ENCODE data around the gene ELN. TPM values are rescaled to one million over a fixed set of nuclear protein-coding genes. Genes with fewer than 3 reads are reported as not detected.

Gene ELN
- total RNA-seq, 1 donor from 2014 or later, result not detected

DNA sequence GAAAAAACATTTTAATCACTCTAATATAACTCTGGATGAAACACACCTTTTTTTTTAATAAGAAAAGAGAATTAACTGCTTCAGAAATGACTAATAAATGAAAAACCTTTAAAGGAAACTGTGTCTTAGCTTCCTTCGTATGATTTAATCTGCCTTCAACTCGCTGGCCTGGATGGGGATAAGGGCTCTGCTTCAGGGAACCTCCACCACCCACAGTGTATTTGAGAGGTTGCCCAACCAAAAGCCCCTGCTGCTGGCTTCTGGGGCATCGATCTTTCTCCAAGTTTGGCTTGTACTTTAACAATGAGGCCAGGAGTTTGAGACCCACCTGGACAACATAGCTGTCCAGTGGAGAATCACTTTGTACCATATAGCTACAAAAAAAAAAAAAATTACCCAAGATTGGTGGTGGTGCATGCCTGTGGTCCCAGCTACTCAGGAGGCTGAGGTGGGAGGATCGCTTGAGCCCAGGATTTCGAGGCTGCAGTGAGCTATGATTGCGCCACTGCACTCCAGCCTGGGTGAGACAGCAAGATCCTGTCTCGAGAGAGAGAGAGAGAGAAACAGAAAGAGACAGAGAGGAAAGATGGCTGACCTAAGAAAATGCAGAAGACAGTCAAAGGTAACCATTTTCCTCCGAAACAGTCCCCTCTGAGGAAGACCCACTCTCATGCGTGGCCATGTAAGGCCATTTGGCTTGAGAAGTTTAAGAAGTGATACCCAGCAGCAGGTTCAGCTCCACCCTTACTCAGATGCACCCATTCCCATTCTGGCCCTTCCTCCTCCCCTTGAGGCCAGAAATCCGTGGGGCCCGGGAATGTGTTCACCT lies 42.0 kb downstream of the ELN start:
- TF ChIP-seq, protein P1, sequence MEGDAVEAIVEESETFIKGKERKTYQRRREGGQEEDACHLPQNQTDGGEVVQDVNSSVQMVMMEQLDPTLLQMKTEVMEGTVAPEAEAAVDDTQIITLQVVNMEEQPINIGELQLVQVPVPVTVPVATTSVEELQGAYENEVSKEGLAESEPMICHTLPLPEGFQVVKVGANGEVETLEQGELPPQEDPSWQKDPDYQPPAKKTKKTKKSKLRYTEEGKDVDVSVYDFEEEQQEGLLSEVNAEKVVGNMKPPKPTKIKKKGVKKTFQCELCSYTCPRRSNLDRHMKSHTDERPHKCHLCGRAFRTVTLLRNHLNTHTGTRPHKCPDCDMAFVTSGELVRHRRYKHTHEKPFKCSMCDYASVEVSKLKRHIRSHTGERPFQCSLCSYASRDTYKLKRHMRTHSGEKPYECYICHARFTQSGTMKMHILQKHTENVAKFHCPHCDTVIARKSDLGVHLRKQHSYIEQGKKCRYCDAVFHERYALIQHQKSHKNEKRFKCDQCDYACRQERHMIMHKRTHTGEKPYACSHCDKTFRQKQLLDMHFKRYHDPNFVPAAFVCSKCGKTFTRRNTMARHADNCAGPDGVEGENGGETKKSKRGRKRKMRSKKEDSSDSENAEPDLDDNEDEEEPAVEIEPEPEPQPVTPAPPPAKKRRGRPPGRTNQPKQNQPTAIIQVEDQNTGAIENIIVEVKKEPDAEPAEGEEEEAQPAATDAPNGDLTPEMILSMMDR (IDR thresholded peaks at IDR 0.05), result no peak
- CTCF ChIA-PET, result interaction anchor here (0.7 to 4.9 kb wide), 4 partner anchors 10 to 331 kb away, joined by 3 to 30 read pairs (median 12); no protein-coding TSS in a partner anchor
- ATAC-seq (ENCODE audit: low read depth), result no peak
- H3K4me1 Mint-ChIP-seq, result peaks cover 2% of the 10 kb centered on the region
- no peaks in the 10 kb centered on the region for H3K36me3 Mint-ChIP-seq (ENCODE audit: low read depth)
- intact Hi-C loops (cut with micrococcal nuclease), result loop anchor here (2.0 to 5.0 kb wide), 4 partner anchors 15 to 497 kb away; no protein-coding TSS in a partner anchor
- POLR2A ChIA-PET, result interaction anchor here (0.6 to 1.7 kb wide), 7 partner anchors 13 to 538 kb away, joined by 3 to 8 read pairs (median 4); partner anchors contain the start of gene LIMK1
- H3K27me3 Mint-ChIP-seq, result no peaks in the 10 kb centered on the region
- DNase-seq, result no peak
- H3K4me3 Mint-ChIP-seq, result no peak overlapping the region
- H3K27ac Mint-ChIP-seq, result no peak overlapping the region
- no peaks in the 10 kb centered on the region for H3K9me3 Mint-ChIP-seq

DNA sequence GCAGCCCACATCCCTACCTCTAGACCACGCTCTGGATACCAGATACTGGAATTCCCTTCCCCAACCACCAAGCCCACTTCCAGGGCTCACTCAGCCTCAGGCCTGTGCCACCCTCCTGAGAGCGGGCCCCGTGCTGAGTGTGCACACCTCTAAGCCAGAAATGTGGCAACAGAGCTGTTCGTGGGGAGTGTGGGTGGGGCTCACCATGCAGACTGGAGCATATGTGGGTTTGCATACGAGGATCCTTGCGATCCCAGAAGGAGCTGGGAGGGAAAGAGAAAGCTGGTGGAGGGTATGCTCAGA lies 42.6 kb downstream of the ELN start:
- no peaks in the 10 kb centered on the region for H3K36me3 Mint-ChIP-seq (ENCODE audit: low read depth)
- CTCF ChIA-PET, result interaction anchor here (1.0 to 4.9 kb wide), 3 partner anchors 9 to 331 kb away, joined by 3 to 30 read pairs (median 21); no protein-coding TSS in a partner anchor

DNA sequence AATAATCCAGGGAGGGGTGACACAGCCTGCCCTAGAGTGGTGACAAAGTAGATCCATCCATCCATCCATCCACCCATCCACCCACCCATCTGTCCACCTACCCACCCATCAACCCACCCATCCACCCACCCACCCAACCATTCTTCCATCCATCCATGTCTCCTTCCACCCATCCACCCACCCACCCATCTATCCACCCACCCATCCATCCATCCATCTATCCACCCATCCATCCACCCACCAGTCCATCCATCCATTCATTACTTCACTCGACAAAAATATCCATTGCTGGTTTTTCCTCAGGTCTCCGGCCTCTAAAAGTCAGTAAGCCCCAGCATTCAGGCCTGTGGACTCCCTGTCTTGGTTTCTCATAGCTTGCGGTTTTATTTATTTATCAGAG lies 43.1 kb downstream of the ELN start:
- Mint-ChIP-seq H3K9me3 (no peaks in the 10 kb centered on the region), H3K36me3 (ENCODE audit: low read depth) (no peaks in the 10 kb centered on the region), H3K4me1 (peaks cover 2% of the 10 kb centered on the region), H3K4me3 (no peak overlapping the region), H3K27ac (no peak overlapping the region), H3K27me3 (no peaks in the 10 kb centered on the region)
- ChIA-PET POLR2A (interaction anchor here (0.6 kb wide), 1 partner anchor 139 kb away, joined by 3 read pairs; the partner anchor contains the start of gene LAT2), CTCF (interaction anchor here (1.0 to 4.9 kb wide), 2 partner anchors 9 to 330 kb away, joined by 3 to 30 read pairs; no protein-coding TSS in a partner anchor)
- TF ChIP-seq, protein P1 (IDR thresholded peaks at IDR 0.05), result no peak
- ATAC-seq (ENCODE audit: low read depth) (no peak), DNase-seq (no peak)
- intact Hi-C loops (cut with micrococcal nuclease), result no loop called here

More for the DNA sequence above, 42.6 kb downstream of the ELN start:
- no peak overlapping the region for H3K4me3 Mint-ChIP-seq
- no peak overlapping the region for H3K27ac Mint-ChIP-seq
- H3K9me3 Mint-ChIP-seq, result no peaks in the 10 kb centered on the region
- no peaks in the 10 kb centered on the region for H3K27me3 Mint-ChIP-seq
- DNase-seq, result no peak
- intact Hi-C loops (cut with micrococcal nuclease), result no loop called here
- POLR2A ChIA-PET, result interaction anchor here (0.9 to 1.5 kb wide), 3 partner anchors 13 to 105 kb away, joined by 3 to 5 read pairs (median 4); partner anchors contain the start of gene LIMK1
- TF ChIP-seq, protein P1 (IDR thresholded peaks at IDR 0.05), result no peak
- no peak for ATAC-seq (ENCODE audit: low read depth)
- peaks cover 2% of the 10 kb centered on the region for H3K4me1 Mint-ChIP-seq

DNA sequence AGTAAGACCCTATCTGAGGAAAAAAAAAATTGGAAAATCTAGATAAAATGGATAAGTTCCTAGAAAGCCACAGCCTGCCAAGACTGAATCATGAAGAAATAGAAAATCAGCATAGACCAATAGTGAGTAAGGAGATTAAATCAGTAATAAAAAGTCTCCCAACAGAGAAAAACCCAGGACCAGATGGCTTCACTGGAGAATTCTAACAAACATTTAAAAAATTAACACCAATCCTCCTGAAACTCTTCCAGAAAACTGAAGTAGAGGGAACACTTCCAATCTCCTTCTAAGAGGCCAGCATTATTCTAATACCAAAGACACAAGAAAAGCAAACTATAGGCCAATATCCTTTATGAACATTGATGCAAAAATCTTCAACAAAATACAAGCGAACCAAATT lies 46.8 kb downstream of the ELN start:
- no peak overlapping the region for H3K27ac Mint-ChIP-seq
- intact Hi-C loops (cut with micrococcal nuclease), result no loop called here
- H3K36me3 Mint-ChIP-seq (ENCODE audit: low read depth), result no peaks in the 10 kb centered on the region
- ChIA-PET POLR2A (no interaction called here), CTCF (no interaction called here)
- no peak overlapping the region for H3K4me3 Mint-ChIP-seq
- DNase-seq, result no peak
- H3K4me1 Mint-ChIP-seq, result no peaks in the 10 kb centered on the region
- H3K9me3 Mint-ChIP-seq, result no peaks in the 10 kb centered on the region
- no peak for ATAC-seq (ENCODE audit: low read depth)
- H3K27me3 Mint-ChIP-seq, result no peaks in the 10 kb centered on the region
- TF ChIP-seq, protein P1 (IDR thresholded peaks at IDR 0.05), result no peak

DNA sequence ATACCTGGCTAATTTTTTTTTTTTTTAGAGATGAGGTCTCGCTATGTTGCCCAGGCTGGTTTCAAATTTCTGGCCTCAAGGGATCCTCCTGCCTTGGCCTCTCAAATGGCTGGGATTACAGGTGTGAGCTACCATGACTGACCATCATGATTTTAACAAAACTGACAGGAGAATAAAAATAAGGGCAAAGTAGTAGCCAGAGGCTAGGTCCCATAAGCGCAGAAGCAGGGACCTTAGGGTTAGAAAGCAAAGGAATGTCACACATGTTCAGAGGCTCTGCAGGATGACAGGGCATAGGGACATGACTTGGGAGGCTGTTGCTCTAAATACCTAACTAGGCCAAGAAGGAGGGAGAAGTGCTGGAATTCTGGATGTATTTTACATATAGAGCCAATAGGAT lies 50.5 kb downstream of the ELN start:
- no peaks in the 10 kb centered on the region for H3K27me3 Mint-ChIP-seq
- no peak overlapping the region for H3K27ac Mint-ChIP-seq
- H3K4me3 Mint-ChIP-seq, result no peak overlapping the region
- ChIA-PET CTCF (interaction anchor here (0.9 kb wide), 2 partner anchors 10 to 128 kb away, joined by 3 to 4 read pairs; no protein-coding TSS in a partner anchor), POLR2A (interaction anchor here (1.3 kb wide), 1 partner anchor 96 kb away, joined by 4 read pairs; the partner anchor contains the start of gene EIF4H)
- no peaks in the 10 kb centered on the region for H3K36me3 Mint-ChIP-seq (ENCODE audit: low read depth)
- DNase-seq (no peak), ATAC-seq (ENCODE audit: low read depth) (no peak)
- H3K9me3 Mint-ChIP-seq, result no peaks in the 10 kb centered on the region
- TF ChIP-seq, protein P1 (IDR thresholded peaks at IDR 0.05), result no peak
- intact Hi-C loops (cut with micrococcal nuclease), result no loop called here
- peaks cover 2% of the 10 kb centered on the region for H3K4me1 Mint-ChIP-seq
